Transverse colon (tissue), 4 donors: ENCODE measurements around the gene CCDC185.

Source experiments
- EP300 ChIP-seq: sonication (generic); formaldehyde crosslinking; IDR thresholded peaks from one replicate; pipeline ENCODE4 v1.6.1; 2017; ENCODE audit warnings: antibody characterized with exemption, low read depth
- POLR2A ChIP-seq: fragments of 450-650 bp; IDR thresholded peaks from one replicate; pipeline ENCODE4 v1.6.1; 2016; ENCODE audit warnings: antibody characterized with exemption, mild to moderate bottlenecking, moderate library complexity
- POLR2AphosphoS5 ChIP-seq, 3 donors: sonication (generic); formaldehyde crosslinking; IDR thresholded peaks; one replicate each; pipeline ENCODE4 v1.6.1; 2016; ENCODE audit warnings: antibody characterized with exemption in 3 of 3
- TF ChIP-seq, protein P1 (sequence below), 5 experiments: fragments of 200-600 bp in 3 of 5; fragments of 450-650 bp in 2 of 5; sonication (generic) in 3 of 5; IDR thresholded peaks; 1 replicate in 2 of 5; 2 replicates in 3 of 5; pipeline ENCODE4 v1.5.1; 2016 to 2017; ENCODE audit warnings: antibody characterized with exemption in 5 of 5, inconsistent platforms in 3 of 5, mild to moderate bottlenecking in 2 of 5, moderate library complexity in 1 of 5

GRCh38 chr1:223425550-223425949, 32.3 kb downstream of the CCDC185 start:
- TF ChIP-seq, protein P1, sequence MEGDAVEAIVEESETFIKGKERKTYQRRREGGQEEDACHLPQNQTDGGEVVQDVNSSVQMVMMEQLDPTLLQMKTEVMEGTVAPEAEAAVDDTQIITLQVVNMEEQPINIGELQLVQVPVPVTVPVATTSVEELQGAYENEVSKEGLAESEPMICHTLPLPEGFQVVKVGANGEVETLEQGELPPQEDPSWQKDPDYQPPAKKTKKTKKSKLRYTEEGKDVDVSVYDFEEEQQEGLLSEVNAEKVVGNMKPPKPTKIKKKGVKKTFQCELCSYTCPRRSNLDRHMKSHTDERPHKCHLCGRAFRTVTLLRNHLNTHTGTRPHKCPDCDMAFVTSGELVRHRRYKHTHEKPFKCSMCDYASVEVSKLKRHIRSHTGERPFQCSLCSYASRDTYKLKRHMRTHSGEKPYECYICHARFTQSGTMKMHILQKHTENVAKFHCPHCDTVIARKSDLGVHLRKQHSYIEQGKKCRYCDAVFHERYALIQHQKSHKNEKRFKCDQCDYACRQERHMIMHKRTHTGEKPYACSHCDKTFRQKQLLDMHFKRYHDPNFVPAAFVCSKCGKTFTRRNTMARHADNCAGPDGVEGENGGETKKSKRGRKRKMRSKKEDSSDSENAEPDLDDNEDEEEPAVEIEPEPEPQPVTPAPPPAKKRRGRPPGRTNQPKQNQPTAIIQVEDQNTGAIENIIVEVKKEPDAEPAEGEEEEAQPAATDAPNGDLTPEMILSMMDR (IDR thresholded peaks at IDR 0.05) = no peak
- TF ChIP-seq EP300 (no peak), POLR2A (no peak), POLR2AphosphoS5 (IDR thresholded peaks at IDR 0.05) (no peak)
